ENCODE measurements around the gene PPHLN1. TPM values are rescaled to one million over a fixed set of nuclear protein-coding genes. Genes with fewer than 3 reads are reported as not detected.
"Not testable (repeated sequence)": the region's sequence is repeated elsewhere in the genome, so short reads cannot be mapped to it uniquely, and the experiment has no call there.

Gene PPHLN1
- total RNA-seq, 4 donors from 2014 or later, result 42.0 to 74.3 (median 48.9) TPM

DNA sequence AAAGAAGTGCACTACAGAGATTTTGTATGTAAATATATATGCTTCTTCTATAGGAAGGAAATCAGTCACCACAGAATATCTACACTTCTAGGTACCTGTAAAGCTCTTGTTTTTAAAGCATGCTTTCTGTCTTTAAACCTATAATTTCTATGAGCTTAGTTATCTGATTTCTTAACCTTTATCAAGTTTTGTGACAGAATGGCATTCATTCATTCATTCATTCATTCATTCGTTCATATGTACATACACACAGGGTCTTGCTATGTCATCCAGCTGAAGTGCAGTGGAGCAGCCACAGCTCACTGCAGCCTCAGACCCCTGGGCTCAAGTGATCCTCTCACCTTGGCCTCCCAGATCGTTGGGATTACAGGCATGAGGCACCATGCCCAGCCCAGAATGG is 16.1 kb downstream of the PPHLN1 start:
- H3K4me3 ChIP-seq, result no peak overlapping the region
- WGBS, result 83% methylated on average over 2 of the region's 2 CpGs
- TF ChIP-seq, protein P1, sequence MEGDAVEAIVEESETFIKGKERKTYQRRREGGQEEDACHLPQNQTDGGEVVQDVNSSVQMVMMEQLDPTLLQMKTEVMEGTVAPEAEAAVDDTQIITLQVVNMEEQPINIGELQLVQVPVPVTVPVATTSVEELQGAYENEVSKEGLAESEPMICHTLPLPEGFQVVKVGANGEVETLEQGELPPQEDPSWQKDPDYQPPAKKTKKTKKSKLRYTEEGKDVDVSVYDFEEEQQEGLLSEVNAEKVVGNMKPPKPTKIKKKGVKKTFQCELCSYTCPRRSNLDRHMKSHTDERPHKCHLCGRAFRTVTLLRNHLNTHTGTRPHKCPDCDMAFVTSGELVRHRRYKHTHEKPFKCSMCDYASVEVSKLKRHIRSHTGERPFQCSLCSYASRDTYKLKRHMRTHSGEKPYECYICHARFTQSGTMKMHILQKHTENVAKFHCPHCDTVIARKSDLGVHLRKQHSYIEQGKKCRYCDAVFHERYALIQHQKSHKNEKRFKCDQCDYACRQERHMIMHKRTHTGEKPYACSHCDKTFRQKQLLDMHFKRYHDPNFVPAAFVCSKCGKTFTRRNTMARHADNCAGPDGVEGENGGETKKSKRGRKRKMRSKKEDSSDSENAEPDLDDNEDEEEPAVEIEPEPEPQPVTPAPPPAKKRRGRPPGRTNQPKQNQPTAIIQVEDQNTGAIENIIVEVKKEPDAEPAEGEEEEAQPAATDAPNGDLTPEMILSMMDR (IDR thresholded peaks at IDR 0.05), result no peak
- TF ChIP-seq POLR2A (IDR thresholded peaks at IDR 0.05) (no peak), POLR2AphosphoS5 (IDR thresholded peaks at IDR 0.05) (no peak), EP300 (IDR thresholded peaks at IDR 0.05) (no peak)
- H3K9me3 ChIP-seq, result no peaks in the 10 kb centered on the region
- no peak overlapping the region for H3K27ac ChIP-seq
- H3K27me3 ChIP-seq, result no peaks in the 10 kb centered on the region
- no peak for DNase-seq (ENCODE audit: low spot score in 2 of 2)
- no peaks in the 10 kb centered on the region for H3K4me1 ChIP-seq
- H3K36me3 ChIP-seq, result peaks cover 17% of the 10 kb centered on the region

GRCh38 chr12:42343721-42344120 is 17.8 kb downstream of the PPHLN1 start:
- no peaks in the 10 kb centered on the region for H3K27me3 ChIP-seq
- WGBS, result 52% methylated on average over 3 of the region's 3 CpGs
- no peaks in the 10 kb centered on the region for H3K4me1 ChIP-seq
- H3K36me3 ChIP-seq, result peaks cover 9% of the 10 kb centered on the region
- no peak for TF ChIP-seq POLR2AphosphoS5 (IDR thresholded peaks at IDR 0.05)
- no peaks in the 10 kb centered on the region for H3K9me3 ChIP-seq
- no peak for DNase-seq (ENCODE audit: low spot score in 2 of 2)
- H3K27ac ChIP-seq, result no peak overlapping the region
- H3K4me3 ChIP-seq, result no peak overlapping the region

DNA sequence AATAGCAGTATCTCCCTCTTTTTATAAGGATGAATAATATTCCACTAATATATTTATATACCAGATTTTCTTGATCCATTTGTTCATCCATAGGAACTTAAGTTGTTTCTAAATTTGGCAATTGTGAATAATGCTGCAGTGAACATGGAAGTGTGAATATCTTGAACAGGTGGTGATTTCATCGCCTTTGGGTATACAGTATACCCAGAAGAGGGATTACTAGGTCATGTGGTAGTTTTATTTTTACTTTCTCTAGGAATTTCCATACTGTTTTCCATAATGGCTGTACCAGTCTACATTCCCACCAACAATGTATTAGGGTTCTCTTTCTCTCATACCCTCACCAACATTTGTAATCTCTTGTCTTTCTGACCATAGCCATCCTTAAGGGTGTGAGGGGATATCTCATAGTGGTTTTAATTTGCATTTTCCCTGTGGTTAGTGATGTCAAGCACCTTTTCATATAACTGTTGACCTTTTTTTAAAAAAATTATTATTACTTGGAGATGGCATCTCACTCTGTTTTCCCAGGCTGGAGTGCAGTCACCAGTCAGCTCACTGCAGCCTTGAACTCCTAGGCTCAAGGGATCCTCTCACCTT is 20.5 kb downstream of the PPHLN1 start:
- no peak for DNase-seq (ENCODE audit: low spot score in 2 of 2)
- no peak overlapping the region for H3K4me3 ChIP-seq
- TF ChIP-seq POLR2A (IDR thresholded peaks at IDR 0.05) (no peak), EP300 (IDR thresholded peaks at IDR 0.05) (no peak), POLR2AphosphoS5 (IDR thresholded peaks at IDR 0.05) (no peak)
- TF ChIP-seq, protein P1 (IDR thresholded peaks at IDR 0.05), result no peak
- H3K36me3 ChIP-seq, result peaks cover 6% of the 10 kb centered on the region
- H3K4me1 ChIP-seq, result no peaks in the 10 kb centered on the region
- 98% methylated on average over 1 of the region's 1 CpG for WGBS
- H3K27ac ChIP-seq, result no peak overlapping the region
- H3K27me3 ChIP-seq, result no peaks in the 10 kb centered on the region
- no peaks in the 10 kb centered on the region for H3K9me3 ChIP-seq

DNA sequence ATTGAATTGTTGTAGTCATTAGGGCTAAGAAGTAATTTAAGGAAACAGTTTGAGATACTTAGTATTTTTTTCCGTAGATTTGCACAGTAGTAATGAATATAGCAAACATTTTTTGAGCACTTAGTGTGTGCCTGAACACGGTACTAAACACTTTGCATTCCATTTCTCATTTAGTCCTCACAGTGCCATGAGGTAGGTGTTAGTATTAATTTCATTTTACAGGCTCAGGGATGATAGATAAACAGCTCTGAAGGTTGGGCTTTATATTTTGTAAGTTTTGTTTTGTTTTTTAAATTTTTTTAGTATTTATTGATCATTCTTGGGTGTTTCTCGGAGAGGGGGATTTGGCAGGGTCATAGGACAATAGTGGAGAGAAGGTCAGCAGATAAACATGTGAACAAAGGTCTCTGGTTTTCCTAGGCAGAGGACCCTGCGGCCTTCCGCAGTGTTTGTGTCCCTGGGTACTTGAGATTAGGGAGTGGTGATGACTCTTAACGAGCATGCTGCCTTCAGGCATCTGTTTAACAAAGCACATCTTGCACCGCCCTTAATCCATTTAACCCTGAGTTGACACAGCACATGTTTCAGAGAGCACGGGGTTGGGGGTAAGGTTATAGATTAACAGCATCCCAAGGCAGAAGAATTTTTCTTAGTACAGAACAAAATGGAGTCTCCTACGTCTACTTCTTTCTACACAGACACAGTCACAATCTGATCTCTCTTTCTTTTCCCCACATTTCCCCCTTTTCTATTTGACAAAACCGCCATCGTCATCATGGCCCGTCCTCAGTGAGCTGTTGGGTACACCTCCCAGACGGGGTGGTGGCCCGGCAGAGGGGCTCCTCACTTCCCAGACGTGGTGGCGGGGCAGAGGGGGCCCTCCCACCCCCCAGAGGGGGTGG is 23.4 kb downstream of the PPHLN1 start:
- H3K27ac ChIP-seq; H3K27me3 ChIP-seq; H3K4me1 ChIP-seq; H3K4me3 ChIP-seq; DNase-seq (ENCODE audit: low spot score in 2 of 2); H3K9me3 ChIP-seq: not testable (repeated sequence)
- peaks cover 10% of the 10 kb centered on the region for H3K36me3 ChIP-seq
- 72% methylated on average over 10 of the region's 16 CpGs for WGBS

DNA sequence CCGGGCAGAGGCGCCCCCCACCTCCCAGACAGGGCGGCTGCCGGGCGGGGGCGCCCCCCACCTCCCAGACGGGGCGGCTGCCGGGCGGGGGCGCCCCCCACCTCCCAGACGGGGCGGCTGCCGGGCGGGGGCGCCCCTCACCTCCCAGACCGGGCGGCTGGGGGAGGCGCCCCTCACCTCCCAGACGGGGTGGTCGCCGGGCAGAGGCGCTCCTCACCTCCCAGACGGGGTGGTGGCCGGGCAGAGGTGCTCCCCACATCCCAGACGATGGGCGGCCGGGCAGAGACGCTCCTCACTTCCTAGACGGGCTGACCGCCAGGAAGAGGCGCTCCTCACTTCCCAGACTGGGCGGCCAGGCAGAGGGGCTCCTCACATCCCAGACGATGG is 24.0 kb downstream of the PPHLN1 start:
- peaks cover 10% of the 10 kb centered on the region for H3K36me3 ChIP-seq
- WGBS, result 88% methylated on average over 3 of the region's 34 CpGs

GRCh38 chr12:42356344-42356743 is 30.4 kb downstream of the PPHLN1 start:
- Histone ChIP-seq H3K4me1 (no peaks in the 10 kb centered on the region), H3K36me3 (peaks cover 39% of the 10 kb centered on the region), H3K4me3 (no peak overlapping the region), H3K27ac (no peak overlapping the region), H3K9me3 (no peaks in the 10 kb centered on the region), H3K27me3 (no peaks in the 10 kb centered on the region)
- 70% methylated on average over 2 of the region's 2 CpGs for WGBS
- DNase-seq (ENCODE audit: low spot score in 2 of 2), result no peak
- no peak for TF ChIP-seq POLR2A (IDR thresholded peaks at IDR 0.05)
- TF ChIP-seq POLR2AphosphoS5 (IDR thresholded peaks at IDR 0.05), result no peak
- no peak for TF ChIP-seq EP300 (IDR thresholded peaks at IDR 0.05)
- TF ChIP-seq, protein P1 (IDR thresholded peaks at IDR 0.05), result no peak

More for the DNA sequence above, 24.0 kb downstream of the PPHLN1 start:
- DNase-seq (ENCODE audit: low spot score in 2 of 2); H3K4me3 ChIP-seq; H3K27me3 ChIP-seq; H3K9me3 ChIP-seq; H3K27ac ChIP-seq; H3K4me1 ChIP-seq: not testable (repeated sequence)
